GM23338 (cell line): ENCODE measurements around the gene MBNL1. TPM values are rescaled to one million over a fixed set of nuclear protein-coding genes. Genes with fewer than 3 reads are reported as not detected.
A peak's percentile ranks its signal among the peaks of the same experiment; 100 is the strongest.

Experiments used
- ATAC-seq: fragments of 200-7000 bp; cut with Tn5 transposase; 3 replicates; pipeline ENCODE4 v1.9.1; 2020
- DNase-seq: peaks from one replicate; pipeline ENCODE4 v3.0.0-alpha.2; 2015; ENCODE audit warnings: low spot score
- H2AFZ ChIP-seq: fragments of 200-600 bp; sonication (generic); 2 replicates; pipeline ENCODE4 v1.8.0; 2016; ENCODE audit warnings: antibody characterized with exemption, mild to moderate bottlenecking, moderate library complexity
- H3F3A ChIP-seq: fragments of 200-600 bp; sonication (generic); replicated peaks from 2 replicates; pipeline ENCODE4 v1.8.0; 2017; ENCODE audit warnings: antibody characterized with exemption, mixed run types, low read depth
- H3K27ac ChIP-seq: fragments of 200-600 bp; sonication (generic); 2 replicates; pipeline ENCODE4 v1.6.1; 2016; ENCODE audit warnings: low read depth
- H3K27me3 ChIP-seq: fragments of 200-600 bp; sonication (generic); 2 replicates; pipeline ENCODE4 v1.8.0; 2016; ENCODE audit warnings: mild to moderate bottlenecking, mixed run types, moderate library complexity; ENCODE audit not compliant: insufficient read depth
- H3K36me3 ChIP-seq: fragments of 200-600 bp; sonication (generic); 2 replicates; pipeline ENCODE4 v1.8.0; 2016; ENCODE audit warnings: mild to moderate bottlenecking; ENCODE audit not compliant: insufficient read depth
- H3K4me1 ChIP-seq: fragments of 200-600 bp; sonication (generic); 2 replicates; pipeline ENCODE4 v1.8.0; 2016; ENCODE audit warnings: mild to moderate bottlenecking, moderate library complexity; ENCODE audit not compliant: insufficient read depth
- H3K4me2 ChIP-seq: fragments of 200-600 bp; sonication (generic); 2 replicates; pipeline ENCODE4 v1.7.1; 2017; ENCODE audit warnings: mixed run types
- H3K4me3 ChIP-seq: fragments of 200-600 bp; sonication (generic); 2 replicates; pipeline ENCODE4 v1.6.1; 2016; ENCODE audit warnings: mixed run types
- H3K79me2 ChIP-seq: fragments of 200-600 bp; sonication (generic); replicated peaks from 2 replicates; pipeline ENCODE4 v1.8.0; 2017; ENCODE audit warnings: mild to moderate bottlenecking; ENCODE audit not compliant: insufficient read depth
- H3K9me2 ChIP-seq: fragments of 200-600 bp; sonication (generic); 2 replicates; pipeline ENCODE4 v1.8.0; 2017; ENCODE audit not compliant: insufficient read depth
- H4K20me1 ChIP-seq: fragments of 200-600 bp; sonication (generic); replicated peaks from 2 replicates; pipeline ENCODE4 v1.8.0; 2017; ENCODE audit warnings: mild to moderate bottlenecking; ENCODE audit not compliant: insufficient read depth
- H3K27ac Mint-ChIP-seq: 2 replicates; pipeline ENCODE4 v1.8.0; 2020; ENCODE audit warnings: inconsistent platforms, mild to moderate bottlenecking, moderate library complexity, mixed read lengths
- H3K27me3 Mint-ChIP-seq: 3 replicates; pipeline ENCODE4 v1.8.0; 2022; ENCODE audit warnings: low read depth, mild to moderate bottlenecking, moderate library complexity, mixed read lengths, inconsistent platforms; ENCODE audit not compliant: insufficient read depth, poor library complexity
- H3K36me3 Mint-ChIP-seq: 3 replicates; pipeline ENCODE4 v1.8.0; 2021; ENCODE audit warnings: low read depth, mild to moderate bottlenecking, inconsistent platforms, moderate library complexity, mixed read lengths
- H3K4me1 Mint-ChIP-seq: 3 replicates; pipeline ENCODE4 v1.8.0; 2020; ENCODE audit warnings: mild to moderate bottlenecking, inconsistent platforms, mixed read lengths
- H3K4me3 Mint-ChIP-seq: 3 replicates; pipeline ENCODE4 v1.8.0; 2021; ENCODE audit warnings: moderate library complexity, mild to moderate bottlenecking, inconsistent platforms, mixed read lengths
- H3K9me3 Mint-ChIP-seq: 3 replicates; pipeline ENCODE4 v1.8.0; 2020; ENCODE audit warnings: moderate library complexity, mild to moderate bottlenecking, inconsistent platforms, mixed read lengths
- CREB1 ChIP-seq: fragments of 250-450 bp; sonication (Bioruptor Pico); IDR thresholded peaks from 2 replicates; pipeline ENCODE4 v1.5.0; 2020; ENCODE audit warnings: low read depth, mild to moderate bottlenecking, moderate library complexity
- CTCF ChIP-seq, 2 experiments: fragments of 200-600 bp in 1 of 2; sonication (generic) in 1 of 2; conservative IDR thresholded peaks; 2 replicates each; pipeline versions ENCODE4 v1.5.1 to v1.6.1; 2016 to 2017; ENCODE audit warnings: antibody characterized with exemption in 2 of 2, low read depth in 2 of 2, mild to moderate bottlenecking in 2 of 2, moderate library complexity in 1 of 2
- EZH2 ChIP-seq: fragments of 200-600 bp; sonication (generic); IDR thresholded peaks from one replicate; pipeline ENCODE4 v1.8.0; 2017; ENCODE audit warnings: antibody characterized with exemption, mild to moderate bottlenecking, low read depth; ENCODE audit not compliant: unreplicated experiment
- EZH2phosphoT487 ChIP-seq: fragments of 200-600 bp; sonication (generic); IDR thresholded peaks from one replicate; pipeline ENCODE4 v1.8.1; 2018; ENCODE audit warnings: antibody characterized with exemption; ENCODE audit not compliant: unreplicated experiment
- JUNB ChIP-seq: IDR thresholded peaks from one replicate; pipeline ENCODE4 v1.6.1; 2016; ENCODE audit warnings: antibody characterized with exemption; ENCODE audit not compliant: unreplicated experiment
- POLR2AphosphoS5 ChIP-seq: IDR thresholded peaks from 2 replicates; pipeline ENCODE4 v1.6.1; 2016; ENCODE audit warnings: antibody characterized with exemption, low read depth
- STAT1 ChIP-seq: IDR thresholded peaks from one replicate; pipeline ENCODE4 v1.6.1; 2016; ENCODE audit warnings: antibody characterized with exemption; ENCODE audit not compliant: unreplicated experiment
- ZNF114 ChIP-seq: fragments of 250-450 bp; sonication (Bioruptor Pico); IDR thresholded peaks from 2 replicates; pipeline ENCODE4 v1.5.0; 2020; ENCODE audit warnings: mild to moderate bottlenecking, moderate library complexity
- ZNF331 ChIP-seq: fragments of 250-450 bp; sonication (Bioruptor Pico); IDR thresholded peaks from 2 replicates; pipeline ENCODE4 v1.5.0; 2020; ENCODE audit warnings: low read depth, mild to moderate bottlenecking, moderate library complexity
- ZNF462 ChIP-seq: fragments of 250-450 bp; sonication (Bioruptor Pico); IDR thresholded peaks from 2 replicates; pipeline ENCODE4 v1.5.0; 2020; ENCODE audit warnings: mild to moderate bottlenecking, moderate library complexity
- polyA plus RNA-seq: library from polyadenylated mRNA; unstranded; fragments of >200 nt; fragmentation: Nextera tagmentation; extraction: Ambion mirVana; gene quantifications from 2 replicates; pipeline ENCODE4 v1.2.1, GENCODE V29; 2016
- total RNA-seq: library from RNA; depleted of rRNA; stranded (reverse); fragments of >200 nt; shearing (Covaris generic); gene quantifications from 2 replicates; pipeline ENCODE4 v1.2.3, GENCODE V29; 2014

MBNL1 gene
- total and polyA plus RNA-seq, 2 experiments from 2014 or later, result 9.4 to 23.2 TPM

- Histone ChIP-seq H3K36me3 (no peaks in the 10 kb centered on the region), H3K9me2 (no peaks in the 10 kb centered on the region), H4K20me1 (no peaks in the 10 kb centered on the region), H3K27ac (no peak overlapping the region), H3K4me2 (no peak overlapping the region), H3K4me1 (no peaks in the 10 kb centered on the region), H3K4me3 (no peak overlapping the region), H3F3A (no peaks in the 10 kb centered on the region), H3K79me2 (no peaks in the 10 kb centered on the region), H3K27me3 (no peaks in the 10 kb centered on the region), H2AFZ (no peak overlapping the region)
- no peak for ATAC-seq
- Mint-ChIP-seq H3K27me3 (no peaks in the 10 kb centered on the region), H3K4me1 (peaks cover 3% of the 10 kb centered on the region; the same call in 2 of the 3 replicates), H3K27ac (no peak overlapping the region), H3K36me3 (peaks cover 3% of the 10 kb centered on the region; the same call in 2 of the 3 replicates), H3K9me3 (no peaks in the 10 kb centered on the region), H3K4me3 (no peak overlapping the region)
- no peak for DNase-seq
- no peak for TF ChIP-seq EZH2phosphoT487
- TF ChIP-seq ZNF331, result no peak
- no peak for TF ChIP-seq CTCF (conservative IDR thresholded peaks at IDR 0.05; ENCODE audit: low read depth in 2 of 2)
- no peak for TF ChIP-seq STAT1
Measured at GRCh38 chr3:152470095-152470494, 201.4 kb downstream of the MBNL1 start.

GRCh38 chr3:152470893-152471292 is 202.2 kb downstream of the MBNL1 start:
- Histone ChIP-seq H3F3A (no peaks in the 10 kb centered on the region), H3K36me3 (no peaks in the 10 kb centered on the region), H3K9me2 (no peaks in the 10 kb centered on the region), H3K27ac (no peak overlapping the region), H3K79me2 (no peaks in the 10 kb centered on the region), H3K4me2 (no peak overlapping the region), H2AFZ (no peak overlapping the region), H3K4me1 (no peaks in the 10 kb centered on the region), H4K20me1 (no peaks in the 10 kb centered on the region), H3K27me3 (no peaks in the 10 kb centered on the region), H3K4me3 (no peak overlapping the region)
- H3K36me3 Mint-ChIP-seq, result peaks cover 6% of the 10 kb centered on the region; the same call in 2 of the 3 replicates
- ATAC-seq (no peak), DNase-seq (no peak)
- peaks cover 3% of the 10 kb centered on the region; the same call in 2 of the 3 replicates for H3K4me1 Mint-ChIP-seq
- no peak overlapping the region for H3K4me3 Mint-ChIP-seq
- H3K9me3 Mint-ChIP-seq, result peaks cover 6% of the 10 kb centered on the region; the same call in 1 of the 3 replicates
- no peaks in the 10 kb centered on the region for H3K27me3 Mint-ChIP-seq
- H3K27ac Mint-ChIP-seq, result peak overlapping the region; percentile 28; the same call in 1 of the 2 replicates
- TF ChIP-seq CTCF (conservative IDR thresholded peaks at IDR 0.05; ENCODE audit: low read depth in 2 of 2) (no peak), ZNF114 (no peak), EZH2 (no peak), ZNF462 (CRISPR knock-in tag) (no peak), EZH2phosphoT487 (no peak), POLR2AphosphoS5 (no peak), JUNB (no peak), CREB1 (CRISPR knock-in tag) (no peak)
